ENCODE measurements around the gene ZGRF1.
"Not testable (repeated sequence)": the region's sequence is repeated elsewhere in the genome, so short reads cannot be mapped to it uniquely, and the experiment has no call there.

ZGRF1 gene

DNA sequence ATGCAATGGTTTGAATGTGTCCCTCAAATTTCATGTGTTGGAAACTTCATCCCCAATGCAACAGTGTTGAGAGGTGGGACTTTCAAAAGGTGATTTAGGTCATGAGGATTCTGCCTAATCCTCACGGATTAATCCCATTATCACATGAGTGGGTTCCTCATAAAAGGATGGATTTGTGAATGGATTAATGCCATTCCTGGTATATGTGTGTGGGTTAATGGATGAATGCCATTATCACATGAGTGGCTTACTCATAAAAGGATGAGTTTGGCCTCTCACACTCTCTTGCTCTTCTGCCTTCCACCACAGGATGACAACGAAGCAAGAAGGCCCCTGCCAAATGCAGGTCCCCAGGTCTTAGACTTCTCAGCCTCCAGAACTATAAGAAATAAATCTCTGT lies 90.2 kb downstream of the ZGRF1 start:
- no peak for DNase-seq

DNA sequence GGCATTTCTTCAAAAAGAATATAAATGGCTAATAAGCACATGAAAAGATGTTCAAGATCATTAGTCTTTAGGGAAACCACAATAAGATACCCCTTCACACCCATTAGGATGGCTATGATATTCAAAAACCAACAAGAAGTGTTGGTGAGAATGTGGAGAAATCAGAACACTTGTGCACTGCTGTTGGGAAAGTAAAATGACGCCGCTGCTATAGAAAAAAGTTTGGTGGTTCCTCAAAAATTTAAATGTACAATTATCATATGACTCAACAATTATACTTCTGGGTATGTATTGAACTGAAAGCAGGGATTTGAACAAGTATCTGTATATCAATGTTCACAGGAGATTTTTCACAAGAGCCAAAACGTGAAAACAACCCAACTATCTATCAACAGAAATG lies 91.4 kb downstream of the ZGRF1 start:
- no peak for DNase-seq

DNA sequence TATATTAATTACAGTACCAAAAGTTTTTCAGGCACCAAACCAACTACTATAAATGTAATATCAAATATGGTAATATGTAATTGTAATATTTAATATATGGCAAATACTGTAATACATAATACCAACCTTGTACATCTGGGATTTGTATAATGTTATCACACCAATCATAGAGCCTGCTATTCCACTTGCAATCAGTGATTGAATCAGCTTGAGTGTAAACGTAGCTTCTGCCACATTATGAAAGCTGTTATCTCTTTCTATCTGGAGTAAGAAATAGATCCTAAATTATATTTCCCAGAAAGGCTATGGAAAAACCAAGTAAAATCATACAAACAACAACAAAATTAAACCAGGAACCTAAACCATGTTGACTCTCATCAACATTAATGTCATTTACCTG lies 96.0 kb downstream of the ZGRF1 start:
- no peak for DNase-seq

DNA sequence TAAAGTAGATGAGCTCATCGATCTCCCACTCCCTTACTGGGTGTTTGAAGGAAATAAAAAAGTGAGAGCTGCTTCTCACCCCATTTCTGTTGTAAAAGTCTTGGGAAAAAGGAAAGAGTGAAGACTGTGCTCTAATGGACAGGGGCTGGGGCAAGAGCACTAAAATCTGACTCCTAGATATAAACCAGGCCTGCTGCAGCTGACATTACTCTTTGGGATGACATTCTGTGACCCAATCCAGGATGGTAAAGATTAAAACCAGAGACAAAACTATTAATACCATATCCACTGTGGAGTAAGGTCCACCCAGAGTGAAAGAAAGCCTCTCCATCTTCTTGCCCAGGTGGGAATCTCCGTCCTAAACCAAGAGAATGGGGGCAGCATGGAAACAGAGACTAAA lies 100.6 kb downstream of the ZGRF1 start:
- no peak for DNase-seq

DNA sequence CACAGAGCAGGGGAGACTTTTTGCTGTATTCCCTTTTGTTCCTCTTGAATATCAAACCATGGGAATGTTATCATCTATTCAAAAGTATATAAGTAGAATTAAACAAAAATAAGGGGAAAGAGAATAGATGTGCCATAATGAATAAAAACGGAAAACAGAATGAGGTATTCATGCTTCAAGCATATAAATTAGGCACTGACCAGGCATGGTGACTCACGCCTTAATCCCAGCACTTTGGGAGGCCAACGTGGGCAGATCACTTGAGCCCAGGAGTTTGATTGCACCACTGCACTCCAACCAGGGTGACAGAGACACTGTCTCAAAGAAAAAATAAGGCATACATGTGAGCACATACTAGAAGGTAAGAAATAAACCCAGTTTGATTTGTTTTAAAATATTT lies 104.4 kb downstream of the ZGRF1 start:
- no peak for DNase-seq

DNA sequence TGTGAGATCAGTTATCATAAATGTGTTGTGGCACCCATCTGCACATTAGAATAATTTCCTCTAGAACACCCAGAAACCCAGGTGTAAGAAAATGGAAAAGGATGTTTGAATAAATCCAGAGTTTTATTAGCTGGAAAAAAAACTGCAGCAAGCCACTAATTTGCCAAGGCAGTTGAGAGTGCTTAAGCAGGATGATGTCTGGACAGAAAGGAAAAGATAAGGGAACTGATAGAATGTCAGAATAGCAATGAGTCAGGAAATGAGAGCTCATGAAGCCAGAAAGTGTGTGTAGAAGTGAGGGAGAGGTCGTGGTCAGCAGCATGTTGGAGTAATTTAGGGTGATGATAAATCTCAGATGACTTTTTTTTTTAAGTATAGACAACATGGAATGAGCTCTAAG lies 105.6 kb downstream of the ZGRF1 start:
- no peak for DNase-seq

DNA sequence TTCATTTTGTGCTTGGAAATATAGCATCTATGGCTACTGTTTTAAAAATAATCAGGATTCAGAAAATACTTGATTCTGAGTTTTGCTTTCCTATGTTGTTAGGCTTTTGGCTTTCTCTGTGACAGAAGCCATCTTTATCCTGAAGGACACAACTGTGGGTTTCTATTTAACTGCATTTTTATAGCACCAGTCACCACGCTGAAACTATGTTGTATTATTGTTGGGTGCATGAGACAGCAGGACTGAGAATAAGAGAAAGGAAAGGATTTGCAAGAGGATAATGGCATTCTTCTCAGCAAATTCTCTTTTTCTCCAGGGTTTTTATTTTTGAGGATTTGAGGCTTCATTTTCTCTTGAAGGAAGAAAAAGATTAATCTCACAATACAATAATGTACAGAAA lies 110.6 kb downstream of the ZGRF1 start:
- no peak for DNase-seq

DNA sequence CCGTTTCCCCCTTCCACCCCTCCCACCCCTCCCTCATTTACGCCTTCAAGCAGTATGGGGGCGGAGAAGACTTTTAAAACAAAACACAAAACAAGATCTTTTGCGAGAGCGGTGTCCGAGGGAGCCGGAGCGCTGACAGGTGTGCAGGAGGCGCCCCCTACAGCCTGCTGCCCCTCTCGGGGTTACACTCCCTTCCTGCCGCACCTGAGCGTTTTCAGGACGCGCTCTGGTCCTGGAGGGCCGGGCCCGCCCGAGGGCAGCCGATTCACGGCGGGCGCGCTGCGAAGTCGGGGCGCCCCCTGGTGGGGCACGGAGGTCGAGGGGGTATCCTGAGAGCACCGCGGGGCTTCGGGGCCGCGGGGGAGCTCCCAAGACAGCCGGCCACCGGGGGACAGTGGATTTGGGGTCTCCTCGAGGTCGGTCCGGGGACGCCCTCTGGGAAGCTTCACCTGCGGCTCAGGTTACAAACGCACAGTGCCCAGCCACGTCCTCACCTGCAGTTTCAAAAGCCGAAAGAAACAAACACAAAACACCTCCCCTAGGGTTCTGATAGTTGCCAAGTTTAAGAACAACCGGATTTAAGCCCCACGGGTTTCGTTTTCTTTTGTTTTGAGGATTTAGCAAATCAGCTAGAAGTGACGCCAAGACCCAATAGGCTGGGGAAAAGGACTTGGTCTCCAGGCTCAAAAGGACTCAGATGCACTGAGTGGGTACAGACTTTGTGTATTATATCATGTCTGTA lies 112.8 kb downstream of the ZGRF1 start:
- DNase-seq = peak; percentile 58

DNA sequence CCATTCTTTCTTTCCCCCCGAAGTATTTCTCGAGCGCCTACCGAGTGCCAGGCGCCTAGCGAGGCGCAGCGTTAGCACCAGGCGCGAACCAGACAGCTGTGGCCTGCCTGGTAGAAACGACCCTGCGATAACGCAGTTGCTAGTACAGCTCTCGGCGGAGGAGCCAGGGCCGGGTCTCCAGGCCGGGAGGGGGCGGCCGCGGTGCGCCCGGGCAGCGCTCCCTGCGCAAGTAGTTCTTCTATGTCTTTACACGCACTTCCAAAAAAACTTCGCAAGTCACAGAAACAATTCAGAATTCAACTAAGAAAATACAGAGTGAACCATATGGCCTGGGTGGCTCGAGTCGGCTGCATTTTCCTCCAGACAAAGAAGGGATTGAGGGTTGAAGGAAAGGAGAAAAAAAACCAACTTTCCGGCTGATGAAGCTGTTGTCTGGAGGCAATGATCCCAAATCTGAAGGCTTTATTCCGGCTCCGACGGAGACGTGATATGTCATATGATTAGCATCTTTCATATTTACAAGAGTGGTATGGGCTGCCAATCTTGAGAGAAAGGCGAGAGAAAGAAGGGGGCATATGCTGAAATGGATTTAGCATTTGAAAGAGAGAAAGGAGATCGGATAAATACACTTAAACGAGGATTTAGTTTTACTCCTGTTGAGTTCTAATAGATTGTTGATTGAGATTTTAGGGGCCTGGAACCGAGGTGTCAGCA lies 113.5 kb downstream of the ZGRF1 start:
- DNase-seq = no peak

DNA sequence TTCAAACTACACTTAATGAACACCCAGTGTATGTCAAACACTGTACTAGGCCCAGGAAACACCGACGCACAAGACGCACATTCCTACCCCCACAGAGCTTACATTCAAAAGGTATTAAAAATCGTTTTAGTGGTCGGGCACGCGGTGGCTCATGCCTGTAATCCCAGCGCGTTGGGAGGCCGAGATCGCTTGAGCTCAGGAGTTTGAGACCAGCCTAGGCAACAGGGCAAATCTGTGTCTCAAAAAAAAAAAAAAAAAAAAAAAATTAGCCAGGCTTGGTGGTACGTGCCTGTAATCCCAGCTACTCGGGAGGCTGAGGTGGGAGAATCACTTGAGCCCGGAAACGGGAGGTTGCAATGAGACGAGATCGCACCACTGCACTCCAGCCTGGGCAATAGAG lies 114.3 kb downstream of the ZGRF1 start:
- not testable (repeated sequence) for DNase-seq

DNA sequence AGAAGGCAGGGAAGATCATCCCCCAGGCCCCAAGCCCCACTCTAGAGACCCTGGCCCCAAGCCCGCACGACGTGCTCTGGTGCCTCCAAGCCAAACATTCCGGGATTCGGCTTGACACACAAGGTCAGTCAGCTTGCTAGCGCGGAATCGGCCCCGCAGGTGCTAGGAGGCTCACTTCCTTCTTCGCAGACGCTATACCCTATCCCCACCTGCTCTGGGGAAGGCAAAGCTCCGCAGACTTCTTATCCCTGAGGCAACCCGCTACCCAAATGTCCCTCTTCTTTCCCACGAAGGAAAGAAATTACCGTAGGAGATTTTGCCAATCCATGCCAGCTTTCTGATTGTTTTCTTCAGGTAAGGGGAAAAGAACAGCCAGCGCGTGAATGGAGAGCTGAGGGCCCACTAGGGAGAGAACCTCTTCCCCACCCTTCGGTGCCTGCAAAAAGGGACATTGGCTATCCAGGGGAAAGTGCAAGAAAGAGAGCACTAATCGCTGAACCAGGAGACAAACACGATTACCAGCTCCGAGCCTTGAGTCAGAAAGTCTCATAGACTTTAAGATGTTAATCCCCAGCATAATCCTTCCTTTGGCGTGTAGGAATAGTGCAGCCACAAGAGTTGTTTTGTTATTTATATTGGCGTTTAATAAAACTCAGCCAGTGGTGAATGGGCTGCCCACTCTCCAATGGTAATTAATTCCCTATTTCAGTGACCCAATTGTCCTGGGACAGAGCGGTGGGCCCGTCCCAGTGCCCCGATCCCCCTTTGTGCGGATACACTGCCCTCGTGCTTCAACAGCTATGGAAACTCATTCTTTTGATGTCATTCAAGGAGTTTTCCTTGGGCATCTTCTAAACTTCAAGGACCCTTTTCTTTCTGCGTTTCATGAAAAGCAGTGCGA lies 115.3 kb downstream of the ZGRF1 start:
- no peak for DNase-seq

DNA sequence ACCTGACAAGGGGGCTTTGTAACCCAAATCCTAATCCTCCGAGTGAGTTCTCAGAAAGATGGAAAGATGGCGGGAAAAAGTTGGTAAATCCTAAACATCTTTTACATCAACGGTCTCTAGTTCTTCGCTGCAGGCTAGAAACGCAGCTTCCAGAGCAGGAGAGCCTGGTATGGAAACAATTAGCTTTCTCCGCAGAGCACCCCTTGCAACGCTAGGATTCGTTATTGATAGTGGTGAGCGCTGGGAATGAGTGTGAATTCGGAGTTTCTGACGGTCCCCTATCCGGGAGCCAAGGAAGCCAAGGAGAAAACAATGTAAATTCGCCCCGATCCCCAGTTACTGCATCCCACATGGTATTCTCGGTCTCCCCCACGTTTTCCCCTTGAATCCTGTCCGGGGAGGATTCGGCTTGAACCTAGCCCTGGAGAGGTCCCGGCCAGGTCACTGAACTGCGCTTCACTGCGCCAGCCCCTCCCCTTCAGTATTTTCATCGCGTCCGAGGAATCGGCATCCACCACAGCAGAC lies 116.0 kb downstream of the ZGRF1 start:
- no peak for DNase-seq

DNA sequence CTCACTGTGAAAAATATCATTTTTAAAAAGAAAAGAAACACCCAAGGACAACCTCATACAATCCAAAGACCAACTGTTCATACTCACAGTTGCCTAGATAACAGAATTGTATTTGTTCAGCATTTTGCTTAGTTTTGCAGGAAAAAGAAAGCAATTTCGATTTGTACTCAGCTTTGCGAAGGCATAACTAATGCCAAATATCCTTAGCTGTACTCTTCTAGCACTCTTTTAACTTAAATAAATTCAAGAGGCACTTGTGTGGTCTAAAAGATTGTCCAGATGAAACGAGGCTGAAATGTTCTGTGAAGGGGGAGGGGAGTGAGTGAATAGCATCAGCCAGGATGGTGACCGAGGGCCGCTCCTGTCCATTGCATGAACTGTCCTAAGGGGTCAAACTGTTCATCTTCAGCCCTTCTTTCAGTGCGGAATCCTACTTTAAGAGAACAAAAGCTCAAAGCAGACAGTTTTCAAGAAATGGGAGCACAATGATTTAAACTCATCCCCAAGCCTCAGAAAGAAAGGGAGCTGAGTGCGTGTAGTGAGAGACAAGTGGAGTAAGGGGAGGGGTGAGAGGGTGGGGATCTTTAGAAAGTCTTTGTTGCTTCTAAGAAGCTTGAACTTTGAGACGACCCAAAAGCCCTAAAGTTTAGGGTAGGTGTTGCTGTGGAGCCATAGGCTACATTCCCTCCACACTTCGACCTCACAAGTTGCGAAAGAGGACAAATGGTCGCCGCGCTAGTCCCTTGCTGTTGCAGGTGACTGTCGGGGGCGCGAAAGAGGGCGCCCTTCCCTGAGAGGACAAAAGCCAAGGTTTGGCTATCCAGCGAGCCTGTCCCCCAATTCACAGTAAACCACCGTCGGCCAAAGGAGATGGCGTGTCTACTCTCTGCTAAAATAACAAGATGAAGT lies 116.8 kb downstream of the ZGRF1 start:
- no peak for DNase-seq

DNA sequence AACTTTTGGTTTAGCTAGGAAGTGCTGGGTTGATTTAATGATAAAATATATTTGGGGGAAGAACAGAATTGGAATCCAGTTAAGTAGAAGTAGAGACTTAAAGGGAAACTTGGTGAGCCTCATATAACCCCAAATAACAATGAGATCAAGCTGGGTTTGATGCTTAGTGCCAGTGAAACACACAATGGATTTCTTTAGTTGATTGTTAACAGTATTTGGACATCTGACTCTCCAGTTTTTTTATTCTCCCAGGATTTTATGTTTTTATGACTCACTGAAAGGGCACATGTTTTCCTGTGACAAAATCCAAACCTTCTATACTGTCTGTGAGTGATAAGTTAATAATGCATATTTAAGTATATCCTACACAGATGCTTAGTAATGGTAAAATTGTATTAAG lies 118.0 kb downstream of the ZGRF1 start:
- no peak for DNase-seq

DNA sequence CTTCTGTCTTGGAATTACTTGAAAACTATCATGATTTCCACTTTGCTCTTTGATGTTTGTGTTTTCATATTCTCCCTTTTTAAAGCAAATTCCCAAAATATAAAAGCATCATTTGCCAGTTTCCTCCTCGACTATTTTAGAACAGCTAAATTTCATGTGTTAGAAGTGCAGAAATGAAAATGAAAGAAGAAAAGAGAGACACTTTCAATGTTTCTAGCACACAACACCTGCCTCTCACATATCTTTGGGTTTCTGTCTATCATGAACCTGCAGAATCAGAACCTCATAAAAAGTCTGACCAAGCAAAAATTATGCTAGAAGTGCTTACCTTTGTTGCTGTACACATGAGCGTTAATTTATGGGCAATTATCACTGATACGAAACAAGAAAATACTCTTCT lies 118.8 kb downstream of the ZGRF1 start:
- no peak for DNase-seq

DNA sequence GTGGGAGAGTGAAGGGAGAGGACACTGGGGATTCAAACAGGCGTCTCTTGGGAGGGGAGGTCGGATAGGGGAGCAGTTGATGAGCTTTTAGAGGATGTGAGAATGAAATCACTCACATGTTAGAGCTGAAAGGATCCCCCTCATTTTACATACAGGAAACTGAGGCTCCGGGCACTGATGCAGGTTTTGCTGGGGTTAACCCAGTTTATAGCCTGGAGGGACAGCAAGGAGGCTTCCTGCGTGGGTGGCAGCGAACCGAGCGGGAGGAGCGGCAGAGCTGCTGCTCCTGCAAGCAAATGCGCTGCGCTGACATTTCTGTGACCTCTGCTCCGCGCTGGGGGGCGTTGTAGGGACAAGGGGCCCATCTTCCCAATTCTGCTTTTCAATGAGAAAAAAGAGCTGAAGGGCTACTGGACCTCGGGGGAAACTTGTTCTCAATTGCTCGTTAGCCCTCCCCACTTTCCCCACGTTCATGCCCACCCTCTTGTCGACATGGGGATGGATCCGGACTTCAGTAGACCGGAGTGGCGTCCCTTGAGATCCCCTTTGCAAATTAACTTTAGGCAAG lies 119.6 kb downstream of the ZGRF1 start:
- no peak for DNase-seq

DNA sequence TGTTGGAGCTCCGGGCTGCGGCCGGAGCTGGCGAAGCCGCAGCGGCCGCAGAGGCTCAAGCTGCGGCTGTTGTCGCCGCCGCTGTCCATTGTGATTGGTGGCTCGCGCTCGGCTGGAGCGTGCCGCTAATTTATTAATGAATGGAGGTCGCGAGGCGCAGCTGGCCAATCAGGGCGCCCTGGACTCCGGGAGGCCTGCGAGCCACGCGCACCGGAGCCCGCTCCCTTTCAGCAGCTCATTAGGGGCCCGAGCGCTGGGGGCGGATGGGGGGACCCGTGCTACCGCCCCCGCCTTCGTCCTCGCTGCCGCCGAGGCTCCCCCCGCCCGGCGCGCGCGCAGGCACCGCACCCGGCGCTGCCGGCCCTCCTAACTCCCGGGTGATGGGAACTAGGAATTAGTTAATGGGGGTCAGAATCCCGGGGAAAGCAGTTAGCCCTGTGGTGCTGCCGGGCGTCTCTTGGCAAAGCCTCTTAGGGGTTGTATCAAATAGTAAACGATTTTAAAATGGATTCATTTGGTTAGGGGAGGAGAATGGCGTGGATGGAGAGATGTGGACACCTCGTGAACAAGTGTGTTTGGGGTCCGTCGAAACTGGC lies 120.1 kb downstream of the ZGRF1 start:
- DNase-seq = peak; percentile 17

DNA sequence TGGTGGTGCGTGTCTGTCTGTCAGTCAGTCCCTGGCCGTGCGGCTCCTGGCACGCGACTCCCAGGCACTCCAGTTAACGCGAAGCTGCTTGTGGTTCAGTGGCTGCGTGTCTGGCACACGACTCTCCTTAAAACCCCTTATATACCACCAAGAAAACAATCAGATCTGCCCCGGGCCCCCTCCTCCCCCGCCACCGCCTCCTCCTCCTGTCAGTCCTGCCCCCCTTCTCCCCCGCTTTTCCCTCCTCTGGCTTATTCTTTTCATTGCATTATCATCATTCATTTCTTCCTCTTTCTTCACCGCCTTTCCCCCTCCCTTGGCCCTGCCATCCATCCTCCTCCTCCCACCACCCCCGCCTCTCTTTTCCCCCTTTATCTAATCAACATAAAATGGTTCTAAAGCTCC lies 120.6 kb downstream of the ZGRF1 start, which contains the start of gene NEUROG2:
NEUROG2 (minus strand) TSS at position 115 of the 405 bp plus-strand sequence. CDS start 705 bp downstream, outside the sequence.
- DNase-seq = no peak

DNA sequence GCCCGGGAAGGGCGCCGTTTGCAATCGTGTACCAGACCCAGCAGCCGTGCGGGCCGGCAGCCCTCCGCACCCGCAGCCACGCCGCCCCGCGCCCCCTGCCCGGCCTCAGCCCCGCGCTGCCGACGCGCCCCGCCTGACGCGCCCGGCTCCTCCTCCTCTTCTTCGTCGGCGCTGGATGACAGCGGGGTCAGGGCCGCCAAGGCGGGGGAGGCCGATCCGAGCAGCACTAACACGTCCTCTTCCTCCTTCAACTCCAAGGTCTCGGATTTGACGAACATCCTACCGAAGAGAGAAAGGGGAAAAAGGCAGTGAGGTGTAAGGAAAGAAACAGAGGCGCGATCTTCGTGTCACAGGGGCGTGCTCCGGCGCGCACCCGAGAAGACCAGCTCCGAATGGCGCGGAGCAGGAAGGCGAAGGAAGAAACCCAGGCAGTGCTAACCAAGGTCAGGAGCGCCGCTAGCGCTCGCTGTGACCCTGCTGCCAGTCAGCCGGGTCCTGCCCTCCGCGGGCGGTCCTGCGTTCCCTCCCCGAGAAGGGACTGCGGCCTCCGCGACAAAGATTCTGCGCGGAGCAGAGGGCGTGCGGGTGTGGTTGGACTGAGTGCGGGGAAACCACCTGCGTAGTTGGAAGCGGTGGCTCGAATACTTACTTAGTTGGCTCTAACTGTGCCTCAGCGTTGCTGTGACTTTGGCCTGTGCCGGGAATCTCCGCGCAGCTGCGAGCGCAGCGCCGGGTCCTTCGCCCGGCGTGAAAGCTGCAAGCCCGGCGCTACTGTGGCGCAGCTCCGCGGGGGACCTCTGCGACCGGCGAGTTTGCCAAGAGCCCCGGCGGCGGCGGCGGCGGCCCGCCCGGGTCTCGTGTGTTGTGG lies 121.3 kb downstream of the ZGRF1 start:
- DNase-seq = peak; percentile 35

DNA sequence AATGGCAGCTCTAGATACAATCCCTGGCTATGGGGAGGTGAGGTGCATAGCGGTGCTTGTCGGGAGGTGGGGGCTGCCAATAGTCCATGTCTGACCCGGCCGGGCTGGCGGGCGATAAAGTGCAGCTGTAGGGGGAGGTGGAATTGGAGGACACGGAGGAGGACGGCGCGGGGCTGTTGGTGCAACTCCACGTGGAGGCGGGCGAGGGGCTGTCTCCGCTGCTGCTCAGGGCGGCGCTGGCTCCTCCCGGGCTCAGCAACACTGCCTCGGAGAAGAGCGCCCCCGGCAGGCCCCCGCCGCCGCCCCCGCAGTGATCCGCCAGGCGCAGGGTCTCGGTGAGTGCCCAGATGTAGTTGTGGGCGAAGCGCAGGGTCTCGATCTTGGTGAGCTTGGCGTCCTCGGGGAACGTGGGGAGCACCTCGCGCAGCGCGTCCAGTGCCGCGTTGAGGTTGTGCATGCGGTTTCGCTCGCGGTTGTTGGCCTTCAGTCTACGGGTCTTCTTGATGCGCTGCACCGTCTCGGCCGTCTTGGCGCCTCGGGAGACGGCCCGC lies 122.0 kb downstream of the ZGRF1 start:
- no peak for DNase-seq

All from NCI-H2171 (cell line).